Measurements from ENCODE around the gene GNB1. TPM values are rescaled to one million over a fixed set of nuclear protein-coding genes. Genes with fewer than 3 reads are reported as not detected.
"Not testable (repeated sequence)": the region's sequence is repeated elsewhere in the genome, so short reads cannot be mapped to it uniquely, and the experiment has no call there.

GNB1 gene
- total RNA-seq, 2 experiments from 2014 or later = 396 to 403 TPM

GRCh38 chr1:1857096-1857703, 33.7 kb downstream of the GNB1 start:
- H3K9me3 Mint-ChIP-seq = no peaks in the 10 kb centered on the region
- peaks cover 57% of the 10 kb centered on the region for H3K4me1 Mint-ChIP-seq (ENCODE audit: low read depth)
- intact Hi-C loops (cut with micrococcal nuclease) = loop anchor here (2.0 kb wide), 1 partner anchor 18 kb away; no protein-coding TSS in a partner anchor
- H3K4me3 Mint-ChIP-seq = no peak overlapping the region
- H3K36me3 Mint-ChIP-seq = peaks cover 6% of the 10 kb centered on the region
- CTCF ChIA-PET = no interaction called here
- no peak overlapping the region for H3K27ac Mint-ChIP-seq
- DNase-seq = no peak
- POLR2A ChIA-PET = no interaction called here
- H3K27me3 Mint-ChIP-seq = no peaks in the 10 kb centered on the region

GRCh38 chr1:1856161-1856560, 34.7 kb downstream of the GNB1 start:
- peaks cover 54% of the 10 kb centered on the region for H3K4me1 Mint-ChIP-seq (ENCODE audit: low read depth)
- POLR2A ChIA-PET, H3K9me3 Mint-ChIP-seq, H3K4me3 Mint-ChIP-seq, DNase-seq, H3K36me3 Mint-ChIP-seq, H3K27me3 Mint-ChIP-seq: not testable (repeated sequence)
- CTCF ChIA-PET = interaction anchor here (0.6 kb wide), 1 partner anchor 18 kb away, joined by 3 read pairs; no protein-coding TSS in a partner anchor
- peak overlapping the region; percentile 18 for H3K27ac Mint-ChIP-seq
- intact Hi-C loops (cut with micrococcal nuclease) = loop anchor here (2.0 kb wide), 1 partner anchor 19 kb away; no protein-coding TSS in a partner anchor

DNA sequence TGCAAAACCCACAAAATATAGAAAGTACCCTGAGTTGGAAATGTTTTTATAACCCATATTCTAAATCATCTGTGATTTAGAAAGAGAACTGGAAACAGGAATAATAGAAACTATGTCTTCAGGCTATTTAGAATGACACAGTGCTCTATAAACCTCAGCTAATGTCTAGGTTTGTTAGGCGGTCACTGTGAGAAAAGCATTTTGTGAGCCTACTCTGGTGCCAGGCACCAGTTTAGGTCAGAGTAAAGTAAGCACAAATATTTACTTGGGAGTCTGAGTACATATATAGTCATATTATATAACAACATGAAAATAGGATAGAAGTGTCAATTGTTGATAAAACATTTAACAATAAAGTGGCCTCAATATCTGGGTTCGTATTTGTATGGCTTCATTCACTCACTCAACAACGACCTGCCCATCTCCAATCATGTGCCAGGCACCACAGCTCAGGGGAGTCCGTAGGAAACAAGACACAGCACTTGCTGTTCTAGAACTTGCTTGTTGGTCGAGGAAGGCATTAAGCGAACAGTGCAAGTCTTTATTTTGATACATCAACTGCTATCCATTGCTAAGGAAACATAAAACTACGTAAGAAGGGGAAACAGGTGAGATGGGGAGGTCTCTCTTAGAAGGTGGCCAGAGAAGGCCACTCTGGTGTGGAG, 37.2 kb downstream of the GNB1 start:
- Mint-ChIP-seq H3K4me1 (ENCODE audit: low read depth) (peaks cover 53% of the 10 kb centered on the region), H3K9me3 (no peaks in the 10 kb centered on the region), H3K27me3 (no peaks in the 10 kb centered on the region), H3K4me3 (no peak overlapping the region), H3K27ac (no peak overlapping the region), H3K36me3 (peaks cover 6% of the 10 kb centered on the region)
- POLR2A ChIA-PET = no interaction called here
- intact Hi-C loops (cut with micrococcal nuclease) = no loop called here
- no peak for DNase-seq
- CTCF ChIA-PET = interaction anchor here (1.0 kb wide), 1 partner anchor 13 kb away, joined by 3 read pairs; no protein-coding TSS in a partner anchor

- H3K27me3 Mint-ChIP-seq = no peaks in the 10 kb centered on the region
- intact Hi-C loops (cut with micrococcal nuclease) = no loop called here
- H3K27ac Mint-ChIP-seq = no peak overlapping the region
- H3K4me1 Mint-ChIP-seq (ENCODE audit: low read depth) = peaks cover 49% of the 10 kb centered on the region
- no peak overlapping the region for H3K4me3 Mint-ChIP-seq
- no peaks in the 10 kb centered on the region for H3K9me3 Mint-ChIP-seq
- peaks cover 6% of the 10 kb centered on the region for H3K36me3 Mint-ChIP-seq
- CTCF ChIA-PET = interaction anchor here (0.6 kb wide), 1 partner anchor 44 kb away, joined by 3 read pairs; no protein-coding TSS in a partner anchor
- POLR2A ChIA-PET = no interaction called here
- DNase-seq = no peak
Observed at GRCh38 chr1:1852619-1853414, 38.1 kb downstream of the GNB1 start.

DNA sequence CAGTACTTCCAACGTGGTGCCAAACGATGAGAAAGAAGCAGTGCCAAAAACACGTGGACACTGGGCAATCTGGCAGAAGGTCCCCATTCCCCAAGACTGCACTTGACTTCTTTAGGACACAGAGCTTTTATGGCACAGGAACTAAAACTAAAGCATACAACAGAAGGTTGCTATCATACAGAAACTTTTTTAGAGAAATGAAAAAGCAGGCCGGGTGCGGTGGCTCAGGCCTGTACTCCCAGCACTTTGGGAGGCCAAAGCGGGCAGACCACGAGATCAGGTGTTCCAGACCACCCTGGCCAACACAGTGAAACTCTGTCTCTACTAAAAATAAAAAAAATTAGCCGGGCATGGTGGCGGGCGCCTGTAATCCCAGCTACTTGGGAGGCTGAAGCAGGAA, 43.0 kb downstream of the GNB1 start:
- Mint-ChIP-seq H3K27ac (no peak overlapping the region), H3K27me3 (no peaks in the 10 kb centered on the region), H3K9me3 (no peaks in the 10 kb centered on the region), H3K4me1 (ENCODE audit: low read depth) (peaks cover 58% of the 10 kb centered on the region), H3K4me3 (no peak overlapping the region), H3K36me3 (peaks cover 4% of the 10 kb centered on the region)
- DNase-seq = no peak
- intact Hi-C loops (cut with micrococcal nuclease) = no loop called here
- ChIA-PET POLR2A (interaction anchor here (0.7 kb wide), 1 partner anchor 33 kb away, joined by 3 read pairs; no protein-coding TSS in a partner anchor), CTCF (interaction anchor here (1.4 kb wide), 1 partner anchor 16 kb away, joined by 3 read pairs; no protein-coding TSS in a partner anchor)

GRCh38 chr1:1847061-1847850, 43.6 kb downstream of the GNB1 start:
- DNase-seq = no peak
- Mint-ChIP-seq H3K27me3 (no peaks in the 10 kb centered on the region), H3K4me1 (ENCODE audit: low read depth) (peaks cover 60% of the 10 kb centered on the region), H3K4me3 (no peak overlapping the region), H3K36me3 (peaks cover 2% of the 10 kb centered on the region), H3K27ac (peak overlapping the region; percentile 28), H3K9me3 (no peaks in the 10 kb centered on the region)
- CTCF ChIA-PET = no interaction called here
- intact Hi-C loops (cut with micrococcal nuclease) = no loop called here
- POLR2A ChIA-PET = interaction anchor here (0.7 kb wide), 1 partner anchor 34 kb away, joined by 3 read pairs; no protein-coding TSS in a partner anchor

DNA sequence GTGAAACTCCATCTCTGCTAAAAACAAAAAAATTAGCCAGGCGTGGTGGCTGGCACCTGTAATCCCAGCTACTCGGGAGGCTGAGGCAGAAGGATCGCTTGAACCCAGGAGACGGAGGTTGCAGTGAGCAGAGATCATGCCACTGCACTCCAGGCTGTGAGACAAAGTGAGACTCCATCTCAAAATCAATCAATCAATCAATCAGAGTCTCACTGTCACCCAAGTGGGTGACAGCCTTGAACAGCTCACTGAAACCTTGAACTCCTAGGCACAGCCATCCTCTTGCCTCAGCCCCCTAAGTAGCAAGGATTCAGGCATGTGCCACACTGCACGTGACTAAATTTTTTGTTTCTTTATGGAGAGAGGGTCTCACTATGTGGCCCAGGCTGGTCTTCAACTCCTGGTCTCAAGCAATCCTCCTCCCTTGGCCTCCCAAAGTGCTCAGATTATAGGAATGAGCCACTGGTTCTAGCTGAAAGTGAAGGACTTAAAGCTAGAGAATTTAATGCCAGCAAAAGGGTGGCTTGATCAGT, 44.4 kb downstream of the GNB1 start:
- peak overlapping the region; percentile 16 for H3K27ac Mint-ChIP-seq
- intact Hi-C loops (cut with micrococcal nuclease) = no loop called here
- CTCF ChIA-PET = interaction anchor here (0.7 kb wide), 1 partner anchor 36 kb away, joined by 4 read pairs; no protein-coding TSS in a partner anchor

GRCh38 chr1:1842360-1843146, 48.3 kb downstream of the GNB1 start:
- DNase-seq = no peak
- CTCF ChIA-PET = no interaction called here
- intact Hi-C loops (cut with micrococcal nuclease) = loop anchor here (5.0 kb wide), 1 partner anchor 35 kb away; no protein-coding TSS in a partner anchor
- Mint-ChIP-seq H3K4me3 (no peak overlapping the region), H3K36me3 (peaks cover 3% of the 10 kb centered on the region), H3K9me3 (no peaks in the 10 kb centered on the region), H3K4me1 (ENCODE audit: low read depth) (peaks cover 47% of the 10 kb centered on the region), H3K27me3 (no peaks in the 10 kb centered on the region), H3K27ac (peak overlapping the region; percentile 42)
- POLR2A ChIA-PET = no interaction called here

More for the DNA sequence above, 44.4 kb downstream of the GNB1 start:
- Mint-ChIP-seq H3K4me3 (no peak overlapping the region), H3K27me3 (no peaks in the 10 kb centered on the region), H3K36me3 (peaks cover 2% of the 10 kb centered on the region), H3K9me3 (no peaks in the 10 kb centered on the region), H3K4me1 (ENCODE audit: low read depth) (peaks cover 66% of the 10 kb centered on the region)
- POLR2A ChIA-PET = no interaction called here
- no peak for DNase-seq

DNA sequence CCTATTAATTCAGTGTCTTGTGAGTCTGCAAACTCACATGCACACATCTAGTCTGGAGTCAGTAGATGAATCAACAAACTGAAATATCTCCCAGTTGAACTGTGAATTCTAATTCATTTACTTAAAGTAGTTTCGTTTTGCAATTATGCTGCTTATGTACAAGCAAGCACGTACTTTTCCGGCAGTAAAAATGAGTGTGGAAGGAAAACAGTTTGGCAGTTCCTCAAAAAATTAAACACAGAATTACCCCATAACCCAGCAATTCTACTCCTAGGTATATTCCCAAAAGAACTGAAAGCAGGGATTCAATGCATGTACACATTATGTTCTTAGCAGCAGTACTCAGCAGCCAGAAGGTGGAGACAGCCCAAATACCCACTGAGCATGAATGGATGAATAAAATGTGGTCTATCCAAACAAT, 49.3 kb downstream of the GNB1 start:
- H3K4me1 Mint-ChIP-seq (ENCODE audit: low read depth) = peaks cover 39% of the 10 kb centered on the region
- intact Hi-C loops (cut with micrococcal nuclease) = loop anchor here (5.0 kb wide), 1 partner anchor 36 kb away; no protein-coding TSS in a partner anchor
- CTCF ChIA-PET = no interaction called here

DNA sequence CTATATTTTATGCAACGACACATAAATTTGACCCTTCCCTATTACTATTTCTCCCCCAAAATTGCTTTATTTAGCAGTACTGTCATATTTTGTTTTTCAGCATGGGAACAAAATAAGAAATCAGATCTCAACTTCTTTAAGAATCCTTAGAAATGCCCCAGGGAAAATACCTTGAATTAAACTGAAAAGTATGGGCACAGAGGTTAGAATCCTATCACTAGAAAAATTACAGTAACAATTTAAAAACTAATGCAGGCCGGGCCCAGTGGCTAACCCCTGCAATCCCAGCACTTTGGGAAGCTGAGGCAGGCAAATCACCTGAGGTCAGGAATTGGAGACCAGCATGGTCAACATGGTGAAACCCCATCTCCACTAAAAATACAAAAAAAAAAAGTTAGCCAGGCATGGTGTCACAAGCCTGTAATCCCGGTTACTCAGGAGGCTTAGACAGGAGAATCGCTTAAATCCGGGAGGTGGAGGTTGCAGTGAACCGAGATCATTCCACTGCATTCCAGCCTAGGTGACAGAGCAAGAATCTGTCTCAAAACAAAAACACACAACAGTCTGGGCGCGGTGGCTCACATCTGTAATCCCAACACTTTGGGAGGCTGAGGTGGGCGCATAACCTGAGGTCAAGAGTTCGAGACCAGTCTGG, 51.4 kb downstream of the GNB1 start:
- Mint-ChIP-seq H3K27me3 (no peaks in the 10 kb centered on the region), H3K4me1 (ENCODE audit: low read depth) (peaks cover 24% of the 10 kb centered on the region), H3K27ac (peak overlapping the region; percentile 23), H3K36me3 (peaks cover 8% of the 10 kb centered on the region), H3K4me3 (no peak overlapping the region), H3K9me3 (no peaks in the 10 kb centered on the region)
- CTCF ChIA-PET = interaction anchor here (1.0 kb wide), 1 partner anchor 66 kb away, joined by 3 read pairs; no protein-coding TSS in a partner anchor
- POLR2A ChIA-PET = no interaction called here
- intact Hi-C loops (cut with micrococcal nuclease) = no loop called here
- DNase-seq = no peak

More for the DNA sequence above, 49.3 kb downstream of the GNB1 start:
- Mint-ChIP-seq H3K4me3 (no peak overlapping the region), H3K27ac (peak overlapping the region; percentile 70), H3K27me3 (no peaks in the 10 kb centered on the region), H3K9me3 (no peaks in the 10 kb centered on the region), H3K36me3 (peaks cover 3% of the 10 kb centered on the region)
- POLR2A ChIA-PET = no interaction called here
- no peak for DNase-seq

Measured in activated CD4-positive, alpha-beta memory T cell treated with anti-CD3 and anti-CD28 coated beads for 36 hours (primary cell).